Measurements from ENCODE around the gene CEP95. TPM values are rescaled to one million over a fixed set of nuclear protein-coding genes. Genes with fewer than 3 reads are reported as not detected.

Gene CEP95
- total RNA-seq, 1 experiment from 2014 or later = 67.3 TPM

GRCh38 chr17:64484380-64484779 is 22.4 kb upstream of the CEP95 start:
- Histone ChIP-seq H3K79me2 (ENCODE audit: insufficient read depth, low read length) (no peaks in the 10 kb centered on the region), H2BK20ac (ENCODE audit: low read depth, low read length, poor library complexity, severe bottlenecking) (no peak overlapping the region), H3K27ac (ENCODE audit: insufficient read length, low read depth, low read length) (no peak overlapping the region), H3T11ph (ENCODE audit: low read length) (no peak overlapping the region), H4K8ac (replicated peaks; ENCODE audit: insufficient read length, low read depth, low read length) (no peak overlapping the region), H2BK120ac (ENCODE audit: low read depth, low read length, poor library complexity, severe bottlenecking) (no peak overlapping the region), H2BK5ac (ENCODE audit: insufficient read length, low read length) (no peak overlapping the region), H3K56ac (ENCODE audit: insufficient read length, low read depth, low read length) (no peak overlapping the region), H3K79me1 (ENCODE audit: insufficient read depth, low read depth, low read length, poor library complexity, severe bottlenecking) (no peaks in the 10 kb centered on the region), H3K18ac (ENCODE audit: insufficient read length, low read depth, low read length) (no peak overlapping the region), H2BK12ac (ENCODE audit: insufficient read length, low read depth, low read length) (no peak overlapping the region), H3K23me2 (ENCODE audit: insufficient read length, low read depth, low read length, poor library complexity, severe bottlenecking) (no peaks in the 10 kb centered on the region), H3K23ac (ENCODE audit: insufficient read length, low read depth, low read length) (no peak overlapping the region), H3K4me1 (ENCODE audit: insufficient read depth, low read length) (no peaks in the 10 kb centered on the region), H3K9me3 (ENCODE audit: control insufficient read depth, low read depth, low read length) (no peaks in the 10 kb centered on the region), H4K5ac (ENCODE audit: insufficient read length, low read depth, low read length) (no peak overlapping the region), H3K9ac (ENCODE audit: extremely low read depth, insufficient read length, low read length) (no peak overlapping the region), H2AK5ac (ENCODE audit: insufficient read length, low read length) (no peak overlapping the region), H3K4ac (ENCODE audit: low read depth, low read length) (no peak overlapping the region), H4K91ac (ENCODE audit: insufficient read length, low read depth, low read length) (no peak overlapping the region), H3K14ac (ENCODE audit: insufficient read depth, low read length) (no peak overlapping the region), H3K27me3 (ENCODE audit: insufficient read depth, low read length) (no peaks in the 10 kb centered on the region), H2BK15ac (ENCODE audit: low read depth, low read length) (no peak overlapping the region), H2AFZ (ENCODE audit: low read length) (no peak overlapping the region), H3K4me2 (ENCODE audit: insufficient read depth, insufficient read length, low read length) (no peak overlapping the region), H4K20me1 (ENCODE audit: control insufficient read depth, insufficient read depth, insufficient read length) (no peaks in the 10 kb centered on the region)
- H3K27me3 Mint-ChIP-seq (ENCODE audit: low read depth) = no peaks in the 10 kb centered on the region
- no peaks in the 10 kb centered on the region for H3K4me1 Mint-ChIP-seq
- no peak overlapping the region for H3K4me3 Mint-ChIP-seq
- no peak for DNase-seq
- WGBS (ENCODE audit: extremely low coverage, insufficient read length, low lambda C conversion rate) = no CpG with 5 or more reads among the region's 3 CpGs
- H3K36me3 Mint-ChIP-seq (ENCODE audit: insufficient read depth in 1 of 3, low read depth in 3 of 3) = peaks cover 33 to 87% (median 54%) of the 10 kb centered on the region in 3 experiments; a peak in 6 of 7 replicates
- H3K27ac Mint-ChIP-seq = peak overlapping the region in 2 of 3 experiments; percentile 65 to 73; a peak in 3 of 7 replicates
- TF ChIP-seq CTCF (conservative IDR thresholded peaks at IDR 0.05) = no peak
- no peaks in the 10 kb centered on the region for H3K9me3 Mint-ChIP-seq

All from H9 (cell line).